GM19438 (cell line): ENCODE data around the gene RABGGTB.
"Not testable (repeated sequence)": the region's sequence is repeated elsewhere in the genome, so short reads cannot be mapped to it uniquely, and the experiment has no call there.

Experiments used
- ATAC-seq: cut with Tn5 transposase; IDR thresholded peaks from one replicate; pipeline ENCODE4 v1.9.1; 2021; ENCODE audit warnings: low read depth; ENCODE audit not compliant: unreplicated experiment

RABGGTB gene

GRCh38 chr1:75785983-75786853, at the start of gene RABGGTB:
Gene RABGGTB, plus strand, starts transcription at chr1:75786256. Its CDS starts 16 bp downstream, at chr1:75786272.
- peak; percentile 69 for ATAC-seq

DNA sequence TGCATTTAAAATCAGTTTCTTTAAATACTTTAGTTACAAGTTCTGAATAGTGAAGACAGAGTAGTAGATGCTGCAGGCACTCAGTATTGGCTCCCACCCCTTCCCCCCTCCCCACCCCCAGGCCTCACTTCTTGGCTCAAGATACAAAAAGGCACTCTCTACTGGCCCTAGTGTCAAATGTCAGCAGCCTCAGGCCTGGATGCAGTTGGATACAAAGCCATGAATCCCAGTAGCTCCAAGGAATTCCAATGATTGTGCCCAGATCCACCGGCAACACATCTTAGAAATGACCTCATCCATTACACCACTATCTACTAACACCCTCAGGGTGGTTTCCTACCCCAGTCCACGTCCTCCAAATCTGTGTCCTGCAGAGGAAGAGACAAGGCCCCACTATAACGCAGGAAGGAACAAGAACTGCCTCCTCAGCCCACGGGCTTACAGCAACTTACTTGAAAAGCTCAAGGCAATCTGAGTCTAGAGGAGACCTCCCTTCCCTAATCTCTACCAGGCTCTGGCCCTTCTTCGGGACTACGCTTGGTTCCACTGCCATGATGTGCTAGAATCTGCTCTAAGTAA, 43.9 kb upstream of the RABGGTB start:
- ATAC-seq: no peak

- no peak for ATAC-seq
Observed at GRCh38 chr1:75745276-75745675, 40.8 kb upstream of the RABGGTB start.

DNA sequence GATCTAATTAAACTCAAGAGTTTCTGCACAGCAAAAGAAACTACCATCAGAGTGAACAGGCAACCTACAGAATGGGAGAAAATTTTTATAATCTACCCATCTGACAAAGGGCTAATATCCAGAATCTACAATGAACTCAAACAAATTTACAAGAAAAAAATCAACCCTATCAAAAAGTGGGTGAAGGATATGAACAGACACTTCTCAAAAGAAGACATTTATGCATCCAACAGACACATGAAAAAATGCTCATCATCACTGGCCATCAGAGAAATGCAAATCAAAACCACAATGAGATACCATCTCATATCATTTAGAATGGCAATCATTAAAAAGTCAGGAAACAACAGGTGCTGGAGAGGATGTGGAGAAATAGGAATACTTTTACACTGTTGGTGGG, 28.8 kb upstream of the RABGGTB start:
- not testable (repeated sequence) for ATAC-seq

DNA sequence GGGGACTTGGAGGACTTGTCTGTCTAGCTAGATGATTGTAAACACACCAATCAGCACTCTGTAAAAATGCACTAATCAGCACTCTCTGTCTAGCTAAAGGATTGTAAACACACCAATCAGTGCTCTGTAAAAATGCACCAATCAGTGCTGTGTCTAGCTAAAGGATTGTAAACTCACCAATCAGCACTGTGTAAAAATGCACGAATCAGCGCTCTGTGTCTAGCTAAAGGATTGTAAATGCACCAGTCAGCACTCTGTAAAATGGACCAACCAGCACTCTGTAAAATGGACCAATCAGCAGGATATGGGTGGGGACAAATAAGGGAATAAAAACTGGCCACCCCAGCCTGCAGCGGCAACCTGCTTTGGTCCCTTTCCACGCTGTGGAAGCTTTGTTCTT, 27.5 kb upstream of the RABGGTB start:
- ATAC-seq: not testable (repeated sequence)

DNA sequence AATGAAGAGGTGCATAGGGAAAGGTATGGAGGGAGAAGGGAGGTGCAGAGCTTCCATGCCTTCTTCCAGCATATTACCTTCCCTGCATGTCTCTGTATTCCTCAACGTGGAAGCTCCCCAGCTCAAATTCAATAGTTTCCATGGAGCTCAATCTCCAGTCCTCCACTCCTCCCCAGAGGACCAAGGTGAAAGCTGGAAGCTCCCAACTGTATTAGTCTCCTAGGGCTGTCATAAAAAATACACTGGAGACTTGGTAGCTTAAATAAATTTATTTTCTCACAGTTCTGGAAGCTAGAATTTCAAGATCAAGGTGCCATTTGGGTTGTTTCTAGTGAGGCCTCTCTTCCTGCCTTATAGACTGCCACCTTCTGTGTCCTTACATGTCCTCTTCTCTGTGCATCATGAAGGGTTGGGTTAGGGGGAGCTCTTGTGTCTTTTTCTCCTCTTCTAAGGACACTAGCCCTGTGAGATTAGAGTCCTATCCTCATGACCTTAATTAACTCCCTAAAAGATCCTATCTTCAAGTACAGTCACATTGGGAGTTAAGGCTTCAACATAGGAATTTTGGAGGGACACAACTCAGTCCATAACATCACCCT, 21.9 kb upstream of the RABGGTB start:
- no peak for ATAC-seq

- ATAC-seq: no peak
Observed at GRCh38 chr1:75765697-75766355, 20.2 kb upstream of the RABGGTB start.

DNA sequence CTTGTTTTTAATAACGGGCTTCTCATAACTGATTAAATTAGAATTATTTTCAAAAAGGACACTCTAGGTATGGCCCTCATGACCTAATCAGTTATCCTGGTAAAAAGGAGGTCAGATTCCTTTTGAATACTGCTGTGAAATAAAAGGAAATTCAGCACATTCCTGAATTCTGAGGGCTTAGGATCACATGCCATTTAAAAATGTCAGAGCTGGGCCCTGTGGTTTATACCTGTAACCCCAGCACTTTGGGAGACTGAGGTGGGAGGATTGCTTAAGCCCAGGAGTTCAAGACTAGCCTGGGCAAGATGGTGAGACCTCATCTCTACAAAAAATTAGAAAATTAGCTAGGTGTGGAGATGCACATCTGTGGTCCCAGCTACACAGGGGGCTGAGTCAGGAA, 18.0 kb upstream of the RABGGTB start:
- ATAC-seq: no peak

GRCh38 chr1:75770761-75771160, 15.3 kb upstream of the RABGGTB start:
- ATAC-seq: no peak

GRCh38 chr1:75771978-75772377, 14.1 kb upstream of the RABGGTB start:
- no peak for ATAC-seq

DNA sequence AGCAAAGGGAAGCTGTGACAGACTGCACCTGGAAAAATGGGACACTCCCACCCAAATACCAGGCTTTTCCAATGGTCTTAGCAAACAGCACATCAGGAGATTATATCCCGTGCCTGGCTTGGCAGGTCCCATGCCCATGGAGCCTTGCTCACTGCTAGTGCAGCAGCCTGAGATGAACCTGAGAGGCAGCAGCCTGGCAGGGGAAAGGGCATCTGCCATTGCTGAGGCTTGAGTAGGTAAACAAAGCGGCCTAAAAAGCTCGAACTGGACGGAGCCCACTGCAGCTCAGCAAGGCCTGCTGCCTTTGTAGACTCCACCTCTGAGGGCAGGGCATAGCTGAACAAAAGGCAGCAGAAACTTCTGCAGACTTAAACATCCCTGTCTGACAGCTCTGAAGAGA, 8.2 kb upstream of the RABGGTB start:
- not testable (repeated sequence) for ATAC-seq

- ATAC-seq: not testable (repeated sequence)
Observed at GRCh38 chr1:75778694-75779093, 7.4 kb upstream of the RABGGTB start.

DNA sequence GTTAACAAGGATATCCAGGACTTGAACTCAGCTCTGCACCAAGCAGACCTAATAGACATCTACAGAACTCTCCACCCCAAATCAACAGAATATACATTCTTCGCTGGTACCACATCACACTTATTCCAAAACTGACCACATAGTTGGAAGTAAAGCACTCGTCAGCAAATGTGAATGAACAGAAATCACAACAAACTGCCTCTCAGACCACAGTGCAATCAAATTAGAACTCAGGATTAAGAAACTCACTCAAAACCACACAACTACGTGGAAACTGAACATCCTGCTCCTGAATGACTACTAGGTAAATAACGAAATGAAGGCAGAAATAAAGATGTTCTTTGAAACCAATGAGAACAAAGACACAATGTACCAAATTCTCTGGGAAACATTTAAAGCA, 5.9 kb upstream of the RABGGTB start:
- ATAC-seq: not testable (repeated sequence)

DNA sequence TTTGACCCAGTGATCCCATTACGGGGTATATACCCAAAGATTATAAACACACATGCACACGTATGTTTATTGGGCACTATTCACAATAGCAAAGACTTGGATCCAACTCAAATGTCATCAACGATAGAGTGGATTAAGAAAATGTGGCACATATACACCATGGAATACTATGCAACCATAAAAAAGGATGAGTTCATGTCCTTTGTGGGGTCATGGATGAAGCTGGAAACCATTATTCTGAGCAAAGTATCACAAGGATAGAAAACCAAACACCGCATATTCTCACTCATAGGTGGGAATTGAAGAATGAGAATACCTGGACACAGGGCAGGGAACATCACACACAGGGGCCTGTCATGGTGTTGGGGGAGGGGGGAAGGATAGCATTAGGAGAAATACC, 2.1 kb upstream of the RABGGTB start:
- ATAC-seq: not testable (repeated sequence)

- peak; percentile 25 for ATAC-seq
Observed at GRCh38 chr1:75785320-75785982, 605 bp upstream of the RABGGTB start.

GRCh38 chr1:75786901-75787493, 941 bp downstream of the RABGGTB start:
- no peak for ATAC-seq

DNA sequence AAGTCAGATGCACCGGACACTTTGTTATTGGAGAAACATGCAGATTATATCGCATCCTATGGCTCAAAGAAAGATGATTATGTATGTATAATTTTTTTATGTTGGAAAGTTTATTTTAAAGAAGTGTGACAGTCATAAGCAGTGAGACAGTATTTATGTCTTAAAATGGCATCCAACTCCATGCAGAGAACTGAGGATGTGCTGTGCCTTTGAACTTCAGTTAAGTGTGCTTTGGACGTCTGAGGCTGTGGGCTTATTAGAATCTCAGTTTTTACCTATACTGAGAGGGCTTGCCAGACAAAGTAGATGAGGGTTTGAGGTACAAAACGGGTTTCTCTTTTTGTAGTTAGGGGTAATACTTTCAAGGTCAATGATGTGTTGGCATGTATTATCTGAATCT, 1.5 kb downstream of the RABGGTB start:
- ATAC-seq: no peak

GRCh38 chr1:75789988-75790387, 3.9 kb downstream of the RABGGTB start:
- ATAC-seq: no peak

DNA sequence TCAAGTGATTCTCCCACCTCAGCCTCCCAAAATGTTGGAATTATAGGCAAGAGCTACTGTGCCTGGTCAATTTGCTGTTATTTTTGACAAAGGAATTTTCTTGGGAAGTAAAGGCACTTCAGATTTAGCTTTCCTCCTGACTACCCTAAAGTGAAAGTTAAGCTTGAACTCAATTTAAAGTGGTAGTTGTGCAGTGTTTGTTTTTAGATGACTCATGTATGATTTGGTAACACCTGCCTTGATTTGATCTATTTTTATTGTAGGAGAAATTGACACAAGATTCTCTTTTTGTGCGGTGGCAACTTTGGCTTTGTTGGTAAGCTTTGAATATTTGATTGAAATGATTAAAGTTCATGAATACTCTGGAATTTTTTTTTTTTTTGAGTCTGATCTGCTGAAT, 5.0 kb downstream of the RABGGTB start:
- no peak for ATAC-seq

GRCh38 chr1:75792091-75792490, 6.0 kb downstream of the RABGGTB start:
- ATAC-seq: no peak
